ENCODE results near the gene LEAP2. TPM values are rescaled to one million over a fixed set of nuclear protein-coding genes. Genes with fewer than 3 reads are reported as not detected.

The LEAP2 gene
- total RNA-seq, 1 donor from 2014 or later: 3.1 TPM

DNA sequence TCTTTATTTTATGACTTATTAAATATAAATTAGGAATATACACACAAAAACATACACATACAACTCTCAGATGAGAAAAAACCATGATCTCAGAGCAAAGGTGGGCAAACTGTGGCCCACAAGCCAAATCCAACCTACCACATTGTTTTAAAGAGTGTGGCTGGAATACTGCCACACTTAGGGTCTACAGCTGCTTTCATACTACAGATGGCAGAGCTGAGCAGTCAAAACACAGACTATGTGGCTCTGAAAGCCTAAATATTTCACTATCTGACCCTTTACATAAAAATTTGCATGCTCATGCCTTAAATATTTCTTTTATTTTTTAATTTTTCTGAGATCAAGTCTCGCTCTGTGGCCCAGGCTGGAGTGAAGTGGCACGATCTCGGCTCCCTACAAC, 28.3 kb downstream of the LEAP2 start:
- no peaks in the 10 kb centered on the region for H3K9me3 Mint-ChIP-seq
- no peaks in the 10 kb centered on the region for H3K27me3 Mint-ChIP-seq (ENCODE audit: low read depth)
- H3K4me1 Mint-ChIP-seq: no peaks in the 10 kb centered on the region
- TF ChIP-seq CTCF (conservative IDR thresholded peaks at IDR 0.05): no peak
- H3K36me3 Mint-ChIP-seq (ENCODE audit: low read depth): peaks cover 9% of the 10 kb centered on the region
- DNase-seq (ENCODE audit: low read depth, low spot score): no peak
- H3K4me3 Mint-ChIP-seq: no peak overlapping the region
- H3K27ac Mint-ChIP-seq (ENCODE audit: unreplicated experiment): no peak overlapping the region

DNA sequence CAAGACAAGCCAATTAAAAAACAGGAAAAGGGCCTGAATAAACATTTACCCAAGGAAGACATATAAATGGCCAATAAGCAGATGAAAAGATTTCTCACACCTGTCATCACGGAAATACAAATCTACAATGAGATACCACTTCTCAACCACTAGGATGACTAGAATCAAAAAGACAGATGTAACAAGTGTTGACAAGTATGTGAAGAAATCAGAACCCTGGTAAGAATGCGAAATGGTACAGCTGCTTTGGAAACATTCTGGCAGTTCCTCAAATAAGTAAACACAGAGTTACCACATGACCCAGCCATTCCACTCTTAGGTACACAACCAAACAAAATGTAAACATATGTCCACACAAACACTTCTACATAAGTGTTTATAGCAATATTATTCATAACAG, 32.5 kb downstream of the LEAP2 start:
- Mint-ChIP-seq H3K27me3 (ENCODE audit: low read depth) (no peaks in the 10 kb centered on the region), H3K4me3 (no peak overlapping the region), H3K36me3 (ENCODE audit: low read depth) (peaks cover 3% of the 10 kb centered on the region), H3K27ac (ENCODE audit: unreplicated experiment) (no peak overlapping the region), H3K4me1 (no peaks in the 10 kb centered on the region), H3K9me3 (no peaks in the 10 kb centered on the region)
- no peak for DNase-seq (ENCODE audit: low read depth, low spot score)
- peak; percentile 33 for TF ChIP-seq CTCF (conservative IDR thresholded peaks at IDR 0.05)

DNA sequence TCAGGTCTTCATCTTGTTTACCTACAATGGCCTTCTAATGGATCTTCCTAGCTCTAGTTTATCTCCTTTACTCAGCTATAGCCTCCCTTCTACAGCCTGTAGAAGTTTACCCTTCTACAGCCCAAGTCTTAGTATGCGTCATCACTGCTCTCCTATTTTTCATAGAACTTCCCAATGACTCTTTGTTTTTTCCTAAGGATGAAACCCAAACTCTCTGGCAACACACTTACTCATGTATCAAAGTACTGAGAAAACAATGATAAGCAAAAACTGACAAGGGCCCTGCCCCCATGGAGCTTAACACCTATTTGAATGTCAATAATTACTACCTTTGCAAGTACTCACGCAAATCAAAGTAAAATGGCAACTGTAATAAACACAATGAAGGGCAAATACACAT, 33.7 kb downstream of the LEAP2 start:
- H3K27ac Mint-ChIP-seq (ENCODE audit: unreplicated experiment): no peak overlapping the region
- no peaks in the 10 kb centered on the region for H3K27me3 Mint-ChIP-seq (ENCODE audit: low read depth)
- no peaks in the 10 kb centered on the region for H3K9me3 Mint-ChIP-seq
- H3K4me1 Mint-ChIP-seq: no peaks in the 10 kb centered on the region
- no peak for DNase-seq (ENCODE audit: low read depth, low spot score)
- no peak for TF ChIP-seq CTCF (conservative IDR thresholded peaks at IDR 0.05)
- H3K4me3 Mint-ChIP-seq: no peak overlapping the region
- H3K36me3 Mint-ChIP-seq (ENCODE audit: low read depth): peaks cover 6% of the 10 kb centered on the region

DNA sequence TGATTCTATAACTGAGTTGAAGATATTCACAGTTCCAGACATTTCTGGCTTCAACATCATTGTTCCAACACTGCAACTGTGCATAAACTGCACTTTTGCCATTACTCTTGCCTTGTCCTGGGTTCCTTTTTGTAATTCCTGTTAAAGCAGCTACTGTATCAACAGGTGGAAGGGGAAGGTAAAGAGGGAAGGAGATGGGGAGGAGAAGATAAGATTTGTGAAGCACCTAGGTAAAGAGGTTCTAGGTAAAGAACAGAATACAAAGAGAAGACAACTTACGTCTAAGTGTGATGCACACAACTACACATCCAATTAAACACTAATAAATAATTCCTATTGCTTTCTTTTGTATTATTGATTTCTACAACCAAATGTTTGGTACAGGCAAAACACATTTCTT, 36.2 kb downstream of the LEAP2 start:
- TF ChIP-seq CTCF (conservative IDR thresholded peaks at IDR 0.05): no peak
- Mint-ChIP-seq H3K4me3 (no peak overlapping the region), H3K27me3 (ENCODE audit: low read depth) (no peaks in the 10 kb centered on the region), H3K27ac (ENCODE audit: unreplicated experiment) (no peak overlapping the region), H3K9me3 (no peaks in the 10 kb centered on the region), H3K36me3 (ENCODE audit: low read depth) (peaks cover 9% of the 10 kb centered on the region), H3K4me1 (no peaks in the 10 kb centered on the region)
- no peak for DNase-seq (ENCODE audit: low read depth, low spot score)

- H3K4me3 Mint-ChIP-seq: no peak overlapping the region
- no peaks in the 10 kb centered on the region for H3K4me1 Mint-ChIP-seq
- H3K36me3 Mint-ChIP-seq (ENCODE audit: low read depth): peaks cover 10% of the 10 kb centered on the region
- H3K27me3 Mint-ChIP-seq (ENCODE audit: low read depth): no peaks in the 10 kb centered on the region
- no peak overlapping the region for H3K27ac Mint-ChIP-seq (ENCODE audit: unreplicated experiment)
- TF ChIP-seq CTCF (conservative IDR thresholded peaks at IDR 0.05): no peak
- no peak for DNase-seq (ENCODE audit: low read depth, low spot score)
- H3K9me3 Mint-ChIP-seq: no peaks in the 10 kb centered on the region
These were observed 42.2 kb downstream of the LEAP2 start for GRCh38 chr5:132915681-132916080.

DNA sequence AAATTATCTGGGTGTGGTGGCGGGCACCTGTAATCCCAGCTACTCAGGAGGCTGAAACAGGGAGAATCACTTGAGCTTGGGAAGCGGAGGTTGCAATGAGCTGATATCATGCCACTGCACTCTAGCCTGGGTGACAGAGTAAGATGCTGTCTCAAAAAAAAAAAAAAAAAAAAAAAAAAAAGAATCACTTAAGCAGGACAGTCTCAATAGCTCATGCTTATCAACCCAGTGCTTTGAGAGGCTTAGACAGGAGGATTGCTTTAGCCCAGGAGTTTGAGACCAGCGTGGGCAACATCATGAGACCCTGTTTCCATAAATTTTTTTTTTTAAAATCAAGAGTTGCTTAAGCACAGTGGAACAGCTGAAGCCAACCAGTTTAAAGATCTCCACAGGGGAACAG, 42.6 kb downstream of the LEAP2 start:
- no peaks in the 10 kb centered on the region for H3K4me1 Mint-ChIP-seq
- TF ChIP-seq CTCF (conservative IDR thresholded peaks at IDR 0.05): no peak
- H3K9me3 Mint-ChIP-seq: no peaks in the 10 kb centered on the region
- no peak for DNase-seq (ENCODE audit: low read depth, low spot score)
- H3K4me3 Mint-ChIP-seq: no peak overlapping the region
- no peaks in the 10 kb centered on the region for H3K27me3 Mint-ChIP-seq (ENCODE audit: low read depth)
- H3K27ac Mint-ChIP-seq (ENCODE audit: unreplicated experiment): no peak overlapping the region
- peaks cover 11% of the 10 kb centered on the region for H3K36me3 Mint-ChIP-seq (ENCODE audit: low read depth)
